Measurements from ENCODE around the gene HMGB3.

DNA sequence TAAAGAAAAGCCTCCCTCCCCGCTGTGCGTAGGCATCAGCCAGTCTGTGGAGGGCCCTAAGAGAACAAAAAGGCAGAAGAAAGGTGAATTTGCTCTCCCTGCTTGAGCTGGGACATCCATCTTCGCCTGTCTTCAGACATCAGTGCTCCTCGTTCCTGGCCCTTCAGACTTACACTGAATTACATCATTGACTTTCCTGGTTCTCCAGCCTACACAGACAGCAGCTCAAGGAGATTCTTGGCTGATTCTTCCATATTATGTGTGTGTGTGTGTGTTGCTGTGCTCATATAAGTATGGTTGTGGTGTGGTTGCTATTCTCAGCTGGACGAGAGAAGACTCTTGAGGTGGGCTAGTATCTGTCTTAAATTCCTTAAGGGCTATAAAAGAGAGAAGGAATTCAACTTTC is 49.2 kb upstream of the HMGB3 start:
- TF ChIP-seq, protein P1, sequence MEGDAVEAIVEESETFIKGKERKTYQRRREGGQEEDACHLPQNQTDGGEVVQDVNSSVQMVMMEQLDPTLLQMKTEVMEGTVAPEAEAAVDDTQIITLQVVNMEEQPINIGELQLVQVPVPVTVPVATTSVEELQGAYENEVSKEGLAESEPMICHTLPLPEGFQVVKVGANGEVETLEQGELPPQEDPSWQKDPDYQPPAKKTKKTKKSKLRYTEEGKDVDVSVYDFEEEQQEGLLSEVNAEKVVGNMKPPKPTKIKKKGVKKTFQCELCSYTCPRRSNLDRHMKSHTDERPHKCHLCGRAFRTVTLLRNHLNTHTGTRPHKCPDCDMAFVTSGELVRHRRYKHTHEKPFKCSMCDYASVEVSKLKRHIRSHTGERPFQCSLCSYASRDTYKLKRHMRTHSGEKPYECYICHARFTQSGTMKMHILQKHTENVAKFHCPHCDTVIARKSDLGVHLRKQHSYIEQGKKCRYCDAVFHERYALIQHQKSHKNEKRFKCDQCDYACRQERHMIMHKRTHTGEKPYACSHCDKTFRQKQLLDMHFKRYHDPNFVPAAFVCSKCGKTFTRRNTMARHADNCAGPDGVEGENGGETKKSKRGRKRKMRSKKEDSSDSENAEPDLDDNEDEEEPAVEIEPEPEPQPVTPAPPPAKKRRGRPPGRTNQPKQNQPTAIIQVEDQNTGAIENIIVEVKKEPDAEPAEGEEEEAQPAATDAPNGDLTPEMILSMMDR (conservative IDR thresholded peaks at IDR 0.05), result no peak
- TF ChIP-seq ZFX (IDR thresholded peaks at IDR 0.05), result no peak
